AG10803 (cell line): ENCODE measurements around the gene GALNTL6.

Experiments used
- DNase-seq: peaks from one replicate; pipeline ENCODE4 v3.0.0; 2010; ENCODE audit warnings: low read depth
- H3K4me3 ChIP-seq: 2 replicates; pipeline ENCODE4 v1.5.1; 2011; ENCODE audit warnings: mild to moderate bottlenecking, low read length, control low read depth
- TF ChIP-seq, protein P1 (sequence below): conservative IDR thresholded peaks from 2 replicates; pipeline ENCODE4 v1.5.1; 2011; ENCODE audit warnings: mild to moderate bottlenecking, low read length, control low read depth, inconsistent platforms

GALNTL6 gene

DNA sequence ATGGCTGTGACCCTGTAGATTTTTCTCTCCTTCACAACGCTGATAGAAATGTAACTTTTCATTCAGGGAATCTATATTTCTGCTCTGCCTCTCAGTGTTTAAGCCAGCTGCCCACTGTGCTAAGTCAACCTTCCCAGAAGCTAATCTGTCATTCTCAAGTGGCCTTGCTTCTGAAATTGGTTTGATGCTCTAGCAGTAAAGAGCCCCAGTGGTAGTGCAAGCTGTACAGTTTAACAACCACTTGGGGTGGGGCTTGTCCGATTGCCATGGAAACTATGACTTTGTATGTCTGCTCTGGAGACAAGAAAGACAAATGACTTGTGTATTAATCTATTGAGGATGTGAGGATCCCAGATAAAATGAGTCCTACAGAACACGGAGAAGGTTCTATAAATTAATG, 734.5 kb downstream of the GALNTL6 start:
- TF ChIP-seq, protein P1, sequence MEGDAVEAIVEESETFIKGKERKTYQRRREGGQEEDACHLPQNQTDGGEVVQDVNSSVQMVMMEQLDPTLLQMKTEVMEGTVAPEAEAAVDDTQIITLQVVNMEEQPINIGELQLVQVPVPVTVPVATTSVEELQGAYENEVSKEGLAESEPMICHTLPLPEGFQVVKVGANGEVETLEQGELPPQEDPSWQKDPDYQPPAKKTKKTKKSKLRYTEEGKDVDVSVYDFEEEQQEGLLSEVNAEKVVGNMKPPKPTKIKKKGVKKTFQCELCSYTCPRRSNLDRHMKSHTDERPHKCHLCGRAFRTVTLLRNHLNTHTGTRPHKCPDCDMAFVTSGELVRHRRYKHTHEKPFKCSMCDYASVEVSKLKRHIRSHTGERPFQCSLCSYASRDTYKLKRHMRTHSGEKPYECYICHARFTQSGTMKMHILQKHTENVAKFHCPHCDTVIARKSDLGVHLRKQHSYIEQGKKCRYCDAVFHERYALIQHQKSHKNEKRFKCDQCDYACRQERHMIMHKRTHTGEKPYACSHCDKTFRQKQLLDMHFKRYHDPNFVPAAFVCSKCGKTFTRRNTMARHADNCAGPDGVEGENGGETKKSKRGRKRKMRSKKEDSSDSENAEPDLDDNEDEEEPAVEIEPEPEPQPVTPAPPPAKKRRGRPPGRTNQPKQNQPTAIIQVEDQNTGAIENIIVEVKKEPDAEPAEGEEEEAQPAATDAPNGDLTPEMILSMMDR: no peak
- H3K4me3 ChIP-seq: no peak overlapping the region
- DNase-seq: no peak

DNA sequence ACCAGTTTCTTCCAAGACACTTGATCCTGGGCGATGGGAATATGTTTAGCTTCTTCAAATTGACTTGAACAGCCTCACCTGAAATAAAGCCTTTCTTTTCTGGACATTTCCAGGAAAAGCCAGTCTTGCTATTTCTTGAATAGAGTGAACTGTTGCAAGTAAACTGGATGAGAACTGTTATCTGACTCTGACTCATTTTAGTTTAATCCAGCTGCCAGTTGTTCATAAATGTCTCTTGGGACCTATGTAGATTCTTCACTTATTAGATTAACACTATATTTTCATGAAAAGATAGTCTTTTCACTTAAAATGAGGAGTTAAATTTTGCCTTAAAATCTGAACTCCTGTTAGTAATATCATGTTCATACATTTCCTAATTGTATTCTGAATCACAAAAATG, 740.0 kb downstream of the GALNTL6 start:
- H3K4me3 ChIP-seq: no peak overlapping the region
- TF ChIP-seq, protein P1: no peak
- DNase-seq: no peak

DNA sequence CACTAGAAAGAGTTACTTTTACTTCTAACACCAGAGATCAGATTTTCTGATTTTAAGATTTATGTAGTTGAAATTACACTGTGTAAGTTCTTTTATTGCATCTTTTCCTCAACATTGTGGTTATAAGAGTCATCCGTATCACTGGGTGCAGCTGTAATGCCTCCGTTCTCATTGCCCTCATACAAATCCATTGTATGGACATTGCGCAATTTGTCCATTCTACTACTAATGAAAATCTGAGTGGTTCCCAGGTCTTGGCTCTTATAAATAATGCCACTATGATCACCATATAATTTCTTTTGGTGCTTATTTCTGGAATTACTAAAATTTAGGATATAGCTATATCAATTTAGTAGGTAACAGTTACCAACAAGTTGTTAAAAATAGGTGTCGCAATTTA, 741.4 kb downstream of the GALNTL6 start:
- TF ChIP-seq, protein P1: no peak
- no peak overlapping the region for H3K4me3 ChIP-seq
- no peak for DNase-seq

DNA sequence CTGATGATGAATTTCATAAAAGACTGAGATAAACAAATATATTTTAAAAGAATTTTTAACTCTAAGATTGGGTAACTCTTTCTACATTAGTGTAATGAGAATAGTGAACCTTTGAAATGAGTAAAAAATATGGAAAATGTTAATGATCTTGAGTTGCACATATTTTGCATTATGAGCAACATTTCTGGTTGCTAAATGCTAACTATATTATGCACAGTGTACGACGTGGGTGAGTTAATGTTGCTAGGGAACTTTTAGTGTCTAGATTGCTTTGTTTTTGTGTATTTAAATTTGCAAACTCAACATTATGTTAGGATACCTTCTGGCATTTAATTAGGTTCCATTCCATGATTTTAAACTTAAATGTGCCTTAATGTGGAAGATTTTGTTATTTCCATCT, 742.5 kb downstream of the GALNTL6 start:
- DNase-seq: no peak
- no peak overlapping the region for H3K4me3 ChIP-seq
- TF ChIP-seq, protein P1: no peak

DNA sequence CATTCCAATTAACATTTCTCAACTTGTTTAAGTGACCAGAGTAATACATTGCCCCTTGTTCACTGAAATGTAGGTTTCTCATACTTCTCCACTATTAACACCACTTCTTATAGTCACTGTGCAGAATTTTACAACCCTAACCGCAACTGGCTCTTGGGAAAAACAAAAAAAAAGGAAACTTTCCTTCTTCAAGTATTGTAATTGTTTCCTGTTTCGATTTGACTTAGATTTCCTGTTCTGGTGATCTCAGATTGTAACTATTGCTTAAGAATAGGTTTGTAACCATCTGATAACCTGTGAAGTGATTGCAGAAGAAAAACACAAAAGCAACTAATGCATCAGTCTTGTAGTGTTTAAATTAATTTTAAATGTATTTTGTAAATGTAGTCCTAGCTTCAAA, 760.7 kb downstream of the GALNTL6 start:
- no peak overlapping the region for H3K4me3 ChIP-seq
- no peak for DNase-seq
- TF ChIP-seq, protein P1: no peak

DNA sequence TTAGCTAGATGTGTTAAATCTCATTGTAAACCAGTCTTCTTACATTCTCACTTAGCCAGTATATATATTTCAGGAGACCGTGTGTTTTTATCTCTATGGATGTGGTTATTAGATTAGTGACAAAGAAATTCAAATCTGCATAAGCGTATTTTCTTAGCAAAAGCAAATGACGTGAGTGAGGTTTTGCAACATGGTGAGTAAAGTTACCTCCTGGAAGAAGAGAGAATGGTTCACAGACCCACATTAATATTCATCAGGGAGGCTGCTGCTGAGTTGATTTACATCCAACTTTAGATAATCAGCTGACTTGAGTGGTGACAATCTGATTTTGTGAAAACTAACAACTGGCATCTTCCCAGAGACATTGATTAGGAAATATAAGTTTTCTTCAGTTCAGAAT, 765.5 kb downstream of the GALNTL6 start:
- no peak for DNase-seq
- H3K4me3 ChIP-seq: no peak overlapping the region
- TF ChIP-seq, protein P1: no peak

DNA sequence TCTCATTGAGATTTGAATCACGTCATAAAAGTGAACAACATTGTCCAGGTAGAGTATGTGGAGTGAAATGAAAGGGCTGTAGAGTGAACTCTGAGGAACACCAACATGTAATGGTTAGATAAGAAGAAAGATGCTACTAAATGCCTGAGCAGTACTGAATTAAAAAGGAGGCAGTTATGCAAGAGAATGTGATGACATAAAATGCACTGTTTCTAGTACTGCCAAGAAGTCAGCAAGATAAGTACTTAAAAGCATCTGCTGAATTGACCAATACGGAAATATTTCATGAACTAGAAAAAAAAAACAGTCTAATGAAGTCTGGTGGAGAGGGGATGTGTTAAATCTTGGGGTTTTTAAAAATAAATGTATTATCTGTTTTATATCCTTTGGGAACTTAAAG, 771.6 kb downstream of the GALNTL6 start:
- H3K4me3 ChIP-seq: no peak overlapping the region
- no peak for DNase-seq
- TF ChIP-seq, protein P1: no peak
